PC-3 (cell line): ENCODE data around the gene SYNPO. TPM values are rescaled to one million over a fixed set of nuclear protein-coding genes. Genes with fewer than 3 reads are reported as not detected.

Experiments
- ATAC-seq: fragments of 200-7000 bp; cut with Tn5 transposase; 2 replicates; pipeline ENCODE4 v1.9.1; 2020; ENCODE audit warnings: mild to moderate bottlenecking, moderate library complexity
- BruUV-seq: library from RNA; stranded (reverse); fragments of 400-500 nt; replicated peaks from 2 replicates; lab custom pipeline; 2021; lab: Mats Ljungman, UMichigan
- CTCF ChIA-PET: fragments of 300-600 bp; sonication (Branson Sonifier 250); formaldehyde crosslinking; loops from one replicate; lab custom pipeline; 2022; ENCODE audit warnings: antibody characterized with exemption; lab: Charles Lee
- POLR2A ChIA-PET: fragments of 300-600 bp; sonication (Branson Sonifier 250); formaldehyde crosslinking; loops from one replicate; lab custom pipeline; 2022; ENCODE audit warnings: antibody characterized with exemption; ENCODE audit not compliant: unreplicated experiment; lab: Charles Lee
- DNase-seq: peaks from one replicate; pipeline ENCODE4 v3.0.0-alpha.2; 2015
- H2AFZ ChIP-seq: fragments of 300-600 bp; sonication (generic); 2 replicates; pipeline ENCODE4 v1.6.0; 2016; ENCODE audit warnings: antibody characterized with exemption, low read length
- H3F3A ChIP-seq: fragments of 300-600 bp; sonication (generic); one replicate; pipeline ENCODE4 v1.6.0; 2017; ENCODE audit warnings: antibody characterized with exemption, low read length, control low read depth, mild to moderate bottlenecking; ENCODE audit not compliant: unreplicated experiment
- H3K27ac ChIP-seq: fragments of 300-600 bp; sonication (generic); 2 replicates; pipeline ENCODE4 v1.5.1; 2016; ENCODE audit warnings: mild to moderate bottlenecking, low read length
- H3K27me3 ChIP-seq: fragments of 300-600 bp; sonication (generic); 2 replicates; pipeline ENCODE4 v1.6.1; 2016; ENCODE audit warnings: low read length, mixed read lengths
- H3K36me3 ChIP-seq: fragments of 300-600 bp; sonication (generic); 2 replicates; pipeline ENCODE4 v1.6.1; 2016; ENCODE audit warnings: low read depth, mixed run types, low read length, mixed read lengths
- H3K4me1 ChIP-seq: fragments of 300-600 bp; sonication (generic); 2 replicates; pipeline ENCODE4 v1.5.1; 2016; ENCODE audit warnings: low read length; ENCODE audit not compliant: insufficient read depth
- H3K4me2 ChIP-seq: fragments of 300-600 bp; sonication (generic); 2 replicates; pipeline ENCODE4 v1.6.0; 2016; ENCODE audit warnings: low read length
- H3K4me3 ChIP-seq: fragments of 300-600 bp; sonication (generic); 2 replicates; pipeline ENCODE4 v1.5.1; 2016; ENCODE audit warnings: mild to moderate bottlenecking, low read length, mixed read lengths
- H3K79me2 ChIP-seq: fragments of 300-600 bp; sonication (generic); 2 replicates; pipeline ENCODE4 v1.6.1; 2017; ENCODE audit warnings: low read length, mixed read lengths
- H3K9ac ChIP-seq: fragments of 300-600 bp; sonication (generic); 2 replicates; pipeline ENCODE4 v1.6.0; 2016; ENCODE audit warnings: mild to moderate bottlenecking, low read length
- H3K9me2 ChIP-seq: fragments of 300-600 bp; sonication (generic); replicated peaks from 2 replicates; pipeline ENCODE4 v1.6.1; 2016; ENCODE audit warnings: mixed run types, low read length, mixed read lengths
- H3K9me3 ChIP-seq: fragments of 300-600 bp; sonication (generic); 2 replicates; pipeline ENCODE4 v1.6.1; 2016; ENCODE audit warnings: low read length, mixed read lengths
- H4K20me1 ChIP-seq: fragments of 300-600 bp; sonication (generic); 2 replicates; pipeline ENCODE4 v1.6.1; 2016; ENCODE audit warnings: low read length, mixed read lengths
- CTCF ChIP-seq: fragments of 300-600 bp; sonication (generic); conservative IDR thresholded peaks from 2 replicates; pipeline ENCODE4 v1.5.1; 2017; ENCODE audit warnings: antibody characterized with exemption, low read depth, mild to moderate bottlenecking, low read length
- EZH2 ChIP-seq: fragments of 300-600 bp; sonication (generic); IDR thresholded peaks from one replicate; pipeline ENCODE4 v1.6.1; 2017; ENCODE audit warnings: antibody characterized with exemption, mild to moderate bottlenecking, low read length; ENCODE audit not compliant: unreplicated experiment
- EZH2phosphoT487 ChIP-seq: fragments of 300-600 bp; sonication (generic); IDR thresholded peaks from 2 replicates; pipeline ENCODE4 v1.6.1; 2018; ENCODE audit warnings: mild to moderate bottlenecking, antibody characterized with exemption, low read length, borderline replicate concordance
- intact Hi-C: fragments of 100-400 bp; cut with micrococcal nuclease; formaldehyde crosslinking; loops from 2 replicates; pipeline ENCODE4 v1.9.0; 2023
- total RNA-seq: library from RNA; depleted of rRNA; stranded (reverse); fragments of >200 nt; gene quantifications from 2 replicates; pipeline ENCODE4 v1.2.3, GENCODE V29; 2014

SYNPO gene
- total RNA-seq, 1 experiment from 2014 or later, result 5.3 TPM

GRCh38 chr5:150603052-150603451 lies 37.4 kb upstream of the SYNPO start:
- no peaks in the 10 kb centered on the region for H3K9me2 ChIP-seq
- ChIA-PET POLR2A (no interaction called here), CTCF (no interaction called here)
- no peak overlapping the region for H3K4me3 ChIP-seq
- no peak overlapping the region for H3K4me2 ChIP-seq
- intact Hi-C loops, result no loop called here
- H3K9ac ChIP-seq, result no peak overlapping the region
- ATAC-seq (no peak), DNase-seq (no peak)
- no peaks in the 10 kb centered on the region for H3F3A ChIP-seq
- no peak for TF ChIP-seq EZH2
- no peak for TF ChIP-seq EZH2phosphoT487
- no peak for TF ChIP-seq CTCF
- H4K20me1 ChIP-seq, result no peaks in the 10 kb centered on the region
- no peak overlapping the region for H2AFZ ChIP-seq
- H3K27me3 ChIP-seq, result no peaks in the 10 kb centered on the region
- H3K9me3 ChIP-seq, result no peaks in the 10 kb centered on the region
- no peaks in the 10 kb centered on the region for H3K79me2 ChIP-seq
- no peak overlapping the region for H3K27ac ChIP-seq
- H3K4me1 ChIP-seq, result peaks cover 5% of the 10 kb centered on the region; the same call in 1 of the 2 replicates
- no peaks in the 10 kb centered on the region for H3K36me3 ChIP-seq
- BruUV-seq, result no TSS peak

- Histone ChIP-seq H3K27ac (no peak overlapping the region), H2AFZ (no peak overlapping the region), H3K4me1 (peaks cover 5% of the 10 kb centered on the region; the same call in 1 of the 2 replicates), H3K4me2 (no peak overlapping the region), H3K9ac (no peak overlapping the region), H3K27me3 (no peaks in the 10 kb centered on the region), H3K9me3 (no peaks in the 10 kb centered on the region), H3K36me3 (no peaks in the 10 kb centered on the region), H3F3A (no peaks in the 10 kb centered on the region), H3K4me3 (no peak overlapping the region), H3K79me2 (no peaks in the 10 kb centered on the region), H3K9me2 (no peaks in the 10 kb centered on the region), H4K20me1 (no peaks in the 10 kb centered on the region)
- CTCF ChIA-PET, result no interaction called here
- no peak for ATAC-seq
- no peak for DNase-seq
- intact Hi-C loops, result no loop called here
- POLR2A ChIA-PET, result no interaction called here
- no TSS peak for BruUV-seq
- no peak for TF ChIP-seq EZH2phosphoT487
Observed at GRCh38 chr5:150603491-150603890, 37.0 kb upstream of the SYNPO start.

GRCh38 chr5:150604010-150604409 lies 36.5 kb upstream of the SYNPO start:
- Histone ChIP-seq H3K4me3 (no peak overlapping the region), H3K4me1 (peaks cover 5% of the 10 kb centered on the region; the same call in 1 of the 2 replicates), H2AFZ (no peak overlapping the region), H3K27me3 (no peaks in the 10 kb centered on the region), H3K9ac (no peak overlapping the region), H4K20me1 (no peaks in the 10 kb centered on the region), H3K27ac (no peak overlapping the region), H3K4me2 (no peak overlapping the region), H3K9me3 (no peaks in the 10 kb centered on the region), H3K36me3 (no peaks in the 10 kb centered on the region), H3K79me2 (no peaks in the 10 kb centered on the region), H3F3A (no peaks in the 10 kb centered on the region), H3K9me2 (no peaks in the 10 kb centered on the region)
- DNase-seq (no peak), ATAC-seq (no peak)
- BruUV-seq, result no TSS peak
- intact Hi-C loops, result no loop called here
- no peak for TF ChIP-seq EZH2phosphoT487
- ChIA-PET POLR2A (no interaction called here), CTCF (no interaction called here)

- DNase-seq (no peak), ATAC-seq (no peak)
- Histone ChIP-seq H3K9me2 (no peaks in the 10 kb centered on the region), H3K9me3 (no peaks in the 10 kb centered on the region), H3K36me3 (no peaks in the 10 kb centered on the region), H3K4me3 (no peak overlapping the region), H3K4me2 (no peak overlapping the region), H3F3A (no peaks in the 10 kb centered on the region), H2AFZ (no peak overlapping the region), H3K27me3 (no peaks in the 10 kb centered on the region), H4K20me1 (no peaks in the 10 kb centered on the region), H3K79me2 (no peaks in the 10 kb centered on the region), H3K9ac (no peak overlapping the region), H3K4me1 (peaks cover under 1% of the 10 kb centered on the region; the same call in 1 of the 2 replicates), H3K27ac (no peak overlapping the region)
- ChIA-PET POLR2A (no interaction called here), CTCF (no interaction called here)
- TF ChIP-seq CTCF (no peak), EZH2 (no peak), EZH2phosphoT487 (no peak)
- BruUV-seq, result no TSS peak
- intact Hi-C loops, result no loop called here
Observed at GRCh38 chr5:150604894-150605440, 35.5 kb upstream of the SYNPO start.
